IPS-18a (cell line): Measurements from ENCODE around the gene TNFRSF8.
"Not testable (repeated sequence)": the region's sequence is repeated elsewhere in the genome, so short reads cannot be mapped to it uniquely, and the experiment has no call there.

Source experiments
- H3K27ac ChIP-seq: one replicate; pipeline ENCODE4 v1.5.1; 2013; ENCODE audit warnings: low read length
- H3K27me3 ChIP-seq: one replicate; pipeline ENCODE4 v1.6.1; 2013; ENCODE audit warnings: mild to moderate bottlenecking, low read length; ENCODE audit not compliant: control insufficient read depth, insufficient read depth
- H3K36me3 ChIP-seq: one replicate; pipeline ENCODE4 v1.6.1; 2013; ENCODE audit warnings: low read depth, low read length; ENCODE audit not compliant: control insufficient read depth
- H3K4me1 ChIP-seq: one replicate; pipeline ENCODE4 v1.6.1; 2013; ENCODE audit warnings: low read depth, low read length; ENCODE audit not compliant: control insufficient read depth
- H3K4me3 ChIP-seq: one replicate; pipeline ENCODE4 v1.5.1; 2013; ENCODE audit warnings: low read length
- H3K9ac ChIP-seq: one replicate; pipeline ENCODE4 v1.6.1; 2013; ENCODE audit warnings: mild to moderate bottlenecking, low read length, moderate library complexity
- H3K9me3 ChIP-seq: one replicate; pipeline ENCODE4 v1.6.1; 2013; ENCODE audit warnings: low read depth, low read length; ENCODE audit not compliant: control insufficient read depth

Gene TNFRSF8

DNA sequence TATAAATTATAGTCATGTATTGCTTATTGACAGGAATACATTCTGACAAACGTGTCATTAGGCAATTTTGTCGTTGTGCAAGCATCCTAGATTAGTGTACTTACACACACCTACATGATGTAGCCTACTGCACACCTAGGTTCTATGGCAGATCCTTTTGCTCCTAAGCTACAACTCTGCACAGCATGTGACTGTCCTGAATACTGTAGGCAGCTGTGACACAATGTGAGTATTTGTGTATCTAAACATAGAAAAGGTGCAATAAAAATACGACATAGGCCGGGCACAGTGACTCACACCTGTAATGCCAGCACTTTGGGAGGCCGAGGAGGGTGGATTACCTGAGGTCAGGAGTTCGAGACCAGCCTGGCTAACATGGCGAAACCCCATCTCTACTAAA, 36.5 kb downstream of the TNFRSF8 start:
- H3K4me3 ChIP-seq, result no peak overlapping the region
- H3K9me3 ChIP-seq, result no peaks in the 10 kb centered on the region
- H3K9ac ChIP-seq, result no peak overlapping the region
- H3K27ac ChIP-seq, result no peak overlapping the region
- no peaks in the 10 kb centered on the region for H3K4me1 ChIP-seq
- H3K36me3 ChIP-seq, result peaks cover 2% of the 10 kb centered on the region
- H3K27me3 ChIP-seq, result no peaks in the 10 kb centered on the region

DNA sequence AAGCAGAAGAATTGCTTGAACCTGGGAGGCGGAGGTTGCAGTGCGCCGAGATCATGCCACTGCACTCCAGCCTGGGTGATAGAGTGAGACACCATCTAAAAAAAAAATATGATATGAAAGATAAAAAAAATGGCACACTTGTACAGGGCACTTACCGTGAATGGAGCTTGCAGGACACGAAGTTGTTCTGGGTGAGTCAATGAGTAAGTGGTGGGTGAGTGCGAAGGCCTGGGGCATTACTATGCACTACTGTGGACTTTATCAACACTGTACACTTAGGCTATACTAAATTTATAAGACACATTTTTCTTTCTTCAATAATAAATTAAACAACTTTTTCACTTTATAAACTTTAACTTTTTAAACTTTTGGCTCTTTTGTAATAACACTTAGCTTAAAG, 37.0 kb downstream of the TNFRSF8 start:
- Histone ChIP-seq H3K36me3 (peaks cover 2% of the 10 kb centered on the region), H3K9me3 (no peaks in the 10 kb centered on the region), H3K27ac (no peak overlapping the region), H3K4me1 (no peaks in the 10 kb centered on the region), H3K27me3 (no peaks in the 10 kb centered on the region), H3K4me3 (no peak overlapping the region), H3K9ac (no peak overlapping the region)

DNA sequence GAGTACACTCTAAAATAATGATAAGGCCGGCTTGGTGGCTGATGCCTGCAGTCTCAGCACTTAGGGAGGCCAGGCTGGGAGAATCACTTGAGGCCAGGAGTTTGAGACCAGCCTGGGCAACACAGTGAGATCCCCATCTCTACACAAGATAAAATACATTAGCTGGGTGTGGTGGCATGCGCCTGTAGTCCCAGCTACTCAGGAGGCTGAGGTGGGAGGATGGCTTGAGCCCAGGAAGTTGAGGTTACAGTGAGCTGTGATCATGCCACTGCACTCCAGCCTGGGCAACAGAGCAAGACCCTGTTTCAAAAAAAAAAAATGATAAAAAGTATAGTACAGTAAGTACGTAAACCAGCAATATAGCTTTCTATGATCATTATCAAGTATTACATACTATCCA, 38.0 kb downstream of the TNFRSF8 start:
- not testable (repeated sequence) for H3K4me3 ChIP-seq, H3K9me3 ChIP-seq, H3K27ac ChIP-seq, H3K4me1 ChIP-seq, H3K27me3 ChIP-seq, H3K36me3 ChIP-seq, H3K9ac ChIP-seq

DNA sequence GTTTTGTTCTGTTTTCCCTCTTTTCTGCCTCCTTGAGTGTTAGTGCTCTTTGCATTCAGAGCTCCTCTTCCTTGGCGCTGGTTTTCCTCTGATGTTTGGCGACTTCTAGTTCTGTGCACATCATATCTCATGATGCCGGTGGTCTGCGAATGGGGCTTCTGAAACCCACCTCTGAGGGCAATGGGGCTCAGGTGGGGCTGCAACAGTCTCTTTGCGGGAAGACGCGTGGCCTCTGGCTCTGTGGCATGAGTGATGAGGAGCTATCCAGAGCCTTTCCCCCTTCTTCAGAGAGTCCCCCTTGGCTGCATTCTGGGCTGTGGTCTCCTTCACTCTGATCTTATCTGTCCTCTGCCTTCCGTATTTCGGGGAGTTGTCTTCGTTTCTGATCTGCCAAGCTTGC, 39.0 kb downstream of the TNFRSF8 start:
- H3K27me3 ChIP-seq, result no peaks in the 10 kb centered on the region
- H3K4me1 ChIP-seq, result no peaks in the 10 kb centered on the region
- peaks cover 1% of the 10 kb centered on the region for H3K36me3 ChIP-seq
- H3K27ac ChIP-seq, result no peak overlapping the region
- no peak overlapping the region for H3K4me3 ChIP-seq
- no peaks in the 10 kb centered on the region for H3K9me3 ChIP-seq
- H3K9ac ChIP-seq, result no peak overlapping the region

DNA sequence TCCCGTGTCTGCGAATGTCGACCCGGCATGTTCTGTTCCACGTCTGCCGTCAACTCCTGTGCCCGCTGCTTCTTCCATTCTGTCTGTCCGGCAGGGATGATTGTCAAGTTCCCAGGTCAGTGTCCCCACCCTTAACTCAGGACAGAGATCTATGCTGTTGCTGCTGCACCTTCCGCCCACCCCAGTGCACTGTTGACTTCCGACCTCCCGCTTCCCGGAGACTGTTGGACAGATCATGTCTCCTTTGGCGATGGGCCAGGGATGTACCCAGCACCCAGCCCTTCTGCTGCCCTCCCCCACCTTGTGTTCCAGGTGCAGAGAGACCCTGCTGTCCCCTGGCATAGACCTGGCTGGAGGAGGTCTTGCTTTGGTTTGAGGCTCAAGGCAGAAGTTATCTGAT, 41.3 kb downstream of the TNFRSF8 start:
- H3K4me1 ChIP-seq, result no peaks in the 10 kb centered on the region
- H3K9me3 ChIP-seq, result no peaks in the 10 kb centered on the region
- H3K27me3 ChIP-seq, result no peaks in the 10 kb centered on the region
- H3K36me3 ChIP-seq, result peaks cover 4% of the 10 kb centered on the region
- H3K9ac ChIP-seq, result no peak overlapping the region
- no peak overlapping the region for H3K27ac ChIP-seq
- no peak overlapping the region for H3K4me3 ChIP-seq

DNA sequence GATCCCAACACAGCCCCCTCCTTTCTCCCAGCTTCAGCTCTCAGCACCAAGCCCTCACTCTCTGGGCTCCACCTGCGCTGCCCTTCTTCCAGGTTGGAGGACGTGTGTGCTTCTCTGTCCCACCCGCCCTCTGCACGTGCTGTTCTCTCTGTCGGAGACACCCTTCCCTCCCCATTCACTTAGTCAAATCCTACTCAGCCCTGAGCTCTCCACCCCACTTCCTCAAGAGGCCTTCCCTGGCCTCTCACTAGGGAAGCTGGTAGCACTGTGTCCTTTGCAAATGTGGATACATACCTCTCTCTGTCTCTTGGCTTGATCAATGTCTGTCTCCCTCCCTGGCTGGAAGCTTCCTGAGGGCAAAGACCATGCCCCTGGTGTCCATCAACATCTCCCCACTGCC, 43.0 kb downstream of the TNFRSF8 start:
- Histone ChIP-seq H3K9ac (no peak overlapping the region), H3K27me3 (no peaks in the 10 kb centered on the region), H3K9me3 (no peaks in the 10 kb centered on the region), H3K4me1 (no peaks in the 10 kb centered on the region), H3K36me3 (peaks cover 4% of the 10 kb centered on the region), H3K4me3 (no peak overlapping the region), H3K27ac (no peak overlapping the region)

DNA sequence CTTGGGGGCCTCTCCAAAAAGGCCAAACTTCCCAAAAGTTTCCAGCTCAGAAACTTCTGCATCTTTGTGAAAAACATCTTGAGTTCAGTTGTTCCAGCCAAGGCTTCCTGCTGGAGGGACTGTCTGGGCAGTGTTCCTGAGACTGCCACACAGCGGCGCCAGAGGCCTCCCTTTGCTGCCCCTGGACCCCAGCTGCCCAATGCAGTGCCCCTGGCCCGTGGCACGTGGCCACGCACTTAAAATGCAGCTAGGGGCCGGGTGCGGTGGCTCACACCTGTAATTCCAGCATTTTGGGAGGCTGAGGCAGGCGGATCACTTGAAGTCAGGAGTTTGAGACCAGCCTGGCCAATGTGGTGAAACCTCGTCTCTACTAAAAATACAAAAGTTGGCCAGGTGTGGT, 43.8 kb downstream of the TNFRSF8 start:
- H3K4me1 ChIP-seq, H3K9me3 ChIP-seq, H3K4me3 ChIP-seq, H3K27me3 ChIP-seq, H3K9ac ChIP-seq, H3K27ac ChIP-seq, H3K36me3 ChIP-seq: not testable (repeated sequence)

DNA sequence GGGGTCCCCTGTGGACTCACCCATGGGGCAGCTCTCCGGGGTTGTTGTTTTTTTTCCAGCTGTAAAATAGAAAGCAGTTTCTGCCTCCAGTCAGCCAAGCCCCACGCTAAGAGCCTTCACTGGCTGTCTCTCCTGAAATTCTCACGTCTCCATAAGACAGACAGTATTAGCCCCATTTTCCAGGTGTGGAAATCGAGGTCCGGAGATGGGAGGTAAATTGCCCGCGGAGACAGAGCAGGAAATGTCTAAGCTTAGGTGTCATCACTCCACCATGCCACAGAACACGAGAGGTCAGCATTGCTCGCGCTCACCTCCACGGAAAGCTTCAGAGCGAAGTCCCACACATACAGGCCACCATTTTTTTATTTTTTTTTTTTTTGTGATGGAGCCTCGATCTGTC, 44.6 kb downstream of the TNFRSF8 start:
- Histone ChIP-seq H3K9me3 (no peaks in the 10 kb centered on the region), H3K4me1 (no peaks in the 10 kb centered on the region), H3K36me3 (peaks cover 7% of the 10 kb centered on the region), H3K27me3 (no peaks in the 10 kb centered on the region), H3K4me3 (no peak overlapping the region), H3K27ac (no peak overlapping the region), H3K9ac (no peak overlapping the region)

DNA sequence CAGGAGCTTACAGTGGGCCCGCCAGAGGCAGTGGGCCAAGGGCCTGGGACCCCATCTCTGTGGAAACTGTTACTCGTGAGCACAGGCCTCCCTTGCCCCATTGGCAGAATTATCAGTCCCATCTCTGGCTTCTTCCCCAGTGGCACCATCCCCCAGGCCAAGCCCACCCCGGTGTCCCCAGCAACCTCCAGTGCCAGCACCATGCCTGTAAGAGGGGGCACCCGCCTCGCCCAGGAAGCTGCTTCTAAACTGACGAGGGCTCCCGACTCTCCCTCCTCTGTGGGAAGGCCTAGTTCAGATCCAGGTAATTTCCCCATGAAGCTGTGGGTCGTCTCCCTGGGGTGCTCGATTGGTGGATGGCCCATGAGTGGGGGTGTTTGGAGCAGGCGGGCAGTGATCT, 46.8 kb downstream of the TNFRSF8 start:
- H3K4me3 ChIP-seq, result no peak overlapping the region
- peaks cover 11% of the 10 kb centered on the region for H3K36me3 ChIP-seq
- no peaks in the 10 kb centered on the region for H3K27me3 ChIP-seq
- no peak overlapping the region for H3K27ac ChIP-seq
- no peak overlapping the region for H3K9ac ChIP-seq
- H3K9me3 ChIP-seq, result no peaks in the 10 kb centered on the region
- no peaks in the 10 kb centered on the region for H3K4me1 ChIP-seq

DNA sequence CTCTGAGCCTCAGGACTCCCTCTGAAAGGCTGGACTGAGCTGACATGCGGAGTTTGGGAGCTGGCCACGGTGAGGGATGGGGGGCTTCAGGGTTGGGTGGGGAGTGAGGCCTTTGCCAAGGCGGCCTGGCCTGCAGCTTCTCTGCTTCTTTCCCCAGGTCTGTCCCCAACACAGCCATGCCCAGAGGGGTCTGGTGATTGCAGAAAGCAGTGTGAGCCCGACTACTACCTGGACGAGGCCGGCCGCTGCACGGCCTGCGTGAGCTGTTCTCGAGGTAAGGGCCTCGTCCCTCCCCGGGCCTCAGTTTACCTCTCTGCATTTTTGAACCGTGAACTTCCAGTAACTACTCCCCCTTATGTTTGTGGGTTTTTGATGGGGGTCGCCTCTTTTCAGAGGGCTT, 48.6 kb downstream of the TNFRSF8 start:
- H3K4me1 ChIP-seq, result no peaks in the 10 kb centered on the region
- H3K4me3 ChIP-seq, result no peak overlapping the region
- no peaks in the 10 kb centered on the region for H3K27me3 ChIP-seq
- H3K9me3 ChIP-seq, result no peaks in the 10 kb centered on the region
- no peak overlapping the region for H3K27ac ChIP-seq
- H3K36me3 ChIP-seq, result peaks cover 11% of the 10 kb centered on the region
- no peak overlapping the region for H3K9ac ChIP-seq

DNA sequence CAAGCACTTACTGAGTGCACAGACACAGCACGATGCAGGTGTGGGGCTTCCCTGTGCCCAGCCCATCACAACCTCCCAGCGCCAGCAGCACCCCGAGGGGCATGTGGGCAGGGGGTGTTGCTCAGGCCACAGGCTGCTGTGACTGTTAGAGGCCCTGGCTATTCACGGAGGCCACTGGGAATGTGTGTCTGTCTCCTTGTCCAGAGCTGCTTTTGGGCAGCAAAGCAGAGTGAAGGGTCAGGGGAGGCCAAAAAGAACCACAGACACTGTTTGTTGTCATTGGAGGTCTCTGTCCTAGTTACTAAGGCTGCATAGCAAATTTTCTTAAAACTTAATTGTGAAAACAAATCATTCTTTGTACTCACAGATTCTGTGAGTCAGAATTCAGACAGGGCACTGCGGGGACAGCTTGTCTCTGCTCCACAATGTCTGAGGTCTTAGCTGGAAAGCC, 49.6 kb downstream of the TNFRSF8 start:
- no peak overlapping the region for H3K9ac ChIP-seq
- peaks cover 16% of the 10 kb centered on the region for H3K36me3 ChIP-seq
- H3K4me3 ChIP-seq, result no peak overlapping the region
- no peaks in the 10 kb centered on the region for H3K4me1 ChIP-seq
- no peaks in the 10 kb centered on the region for H3K27me3 ChIP-seq
- H3K9me3 ChIP-seq, result no peaks in the 10 kb centered on the region
- no peak overlapping the region for H3K27ac ChIP-seq

DNA sequence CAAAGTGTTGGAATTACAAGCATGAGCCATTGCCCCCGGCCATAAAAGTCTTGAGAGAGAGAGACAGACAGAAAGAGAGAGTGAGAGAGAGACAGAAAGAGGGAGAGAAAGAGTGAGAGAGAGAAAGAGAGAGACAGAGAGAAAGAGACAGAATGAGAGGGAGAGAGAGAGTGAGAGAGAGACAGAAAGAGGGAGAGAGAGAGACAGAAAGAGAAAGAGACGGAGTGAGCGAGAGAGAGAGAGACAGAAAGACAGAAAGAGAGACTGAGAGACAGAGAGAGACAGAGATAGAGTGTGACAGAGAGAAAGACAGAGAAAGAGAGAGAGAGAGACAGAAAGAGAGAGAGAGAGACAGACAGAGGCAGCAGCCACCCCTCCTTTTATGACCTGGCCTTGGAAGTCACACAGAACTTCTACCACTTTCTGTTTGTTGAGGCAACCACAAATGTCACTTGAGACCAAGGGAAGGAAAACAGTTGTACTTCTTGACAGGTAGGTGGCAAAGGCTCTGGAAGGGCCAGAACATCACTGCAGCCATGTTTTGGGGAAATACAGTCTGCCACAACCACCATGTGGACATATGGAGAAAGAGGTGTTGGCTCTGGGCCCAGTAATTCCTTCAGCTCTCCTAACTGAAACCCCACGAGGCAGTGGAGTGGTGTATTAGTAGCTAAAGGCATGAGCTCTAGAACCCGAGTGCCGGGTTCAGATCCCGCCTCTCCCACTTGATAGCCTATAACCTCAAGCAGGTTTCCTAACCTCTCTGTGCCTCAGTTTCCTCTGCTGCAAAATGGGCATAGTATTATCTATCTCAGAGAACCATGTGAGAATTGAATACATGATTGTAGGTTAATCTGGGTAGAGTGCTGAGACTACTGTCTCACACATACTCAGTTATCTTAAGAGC, 50.6 kb downstream of the TNFRSF8 start:
- no peak overlapping the region for H3K27ac ChIP-seq
- H3K4me3 ChIP-seq, result no peak overlapping the region
- H3K4me1 ChIP-seq, result no peaks in the 10 kb centered on the region
- no peak overlapping the region for H3K9ac ChIP-seq
- H3K36me3 ChIP-seq, result peaks cover 16% of the 10 kb centered on the region
- H3K9me3 ChIP-seq, result no peaks in the 10 kb centered on the region
- H3K27me3 ChIP-seq, result no peaks in the 10 kb centered on the region
